Breast epithelium (tissue), 4 donors: ENCODE results near the gene COL18A1. TPM values are rescaled to one million over a fixed set of nuclear protein-coding genes. Genes with fewer than 3 reads are reported as not detected.

Experiments
- DNase-seq, 2 donors: peaks; one replicate each; pipeline ENCODE4 v3.0.0-alpha.2; 2019; ENCODE audit warnings: low spot score in 2 of 2
- H3K27ac ChIP-seq, 2 donors: fragments of 200-600 bp; sonication (generic) in 1 of 2; one replicate each; pipeline ENCODE4 v1.5.1; 2016 to 2019; ENCODE audit warnings: mild to moderate bottlenecking in 1 of 2
- H3K27me3 ChIP-seq, 2 donors: fragments of 200-600 bp; sonication (generic) in 1 of 2; one replicate each; pipeline versions ENCODE4 v1.5.1 to v1.6.0; 2017 to 2019; ENCODE audit warnings: control low read depth in 1 of 2, mild to moderate bottlenecking in 1 of 2
- H3K36me3 ChIP-seq: fragments of 200-600 bp; one replicate; pipeline ENCODE4 v1.5.1; 2019
- H3K4me1 ChIP-seq, 2 donors: fragments of 200-600 bp; sonication (generic); one replicate each; pipeline ENCODE4 v1.5.1; 2016 to 2019; ENCODE audit warnings: control low read depth in 1 of 2
- H3K4me3 ChIP-seq, 3 donors: fragments of 200-600 bp; sonication (generic); 1 replicate in 2 of 3; 2 replicates in 1 of 3; pipeline ENCODE4 v1.5.1; 2016 to 2019; ENCODE audit warnings: mild to moderate bottlenecking in 3 of 3, moderate library complexity in 2 of 3
- H3K9me3 ChIP-seq, 2 donors: fragments of 200-600 bp; sonication (generic) in 1 of 2; one replicate each; pipeline ENCODE4 v1.5.1; 2016 to 2019; ENCODE audit warnings: control low read depth in 1 of 2
- CTCF ChIP-seq, 3 donors: fragments of 450-650 bp; IDR thresholded peaks; one replicate each; pipeline ENCODE4 v1.5.1; 2016 to 2017; ENCODE audit warnings: antibody characterized with exemption in 3 of 3, mild to moderate bottlenecking in 3 of 3, moderate library complexity in 3 of 3
- POLR2A ChIP-seq: fragments of 450-650 bp; IDR thresholded peaks from one replicate; pipeline ENCODE4 v1.6.1; 2016; ENCODE audit warnings: antibody characterized with exemption, mild to moderate bottlenecking, moderate library complexity
- POLR2AphosphoS5 ChIP-seq, 3 donors: sonication (generic); formaldehyde crosslinking; IDR thresholded peaks; one replicate each; pipeline ENCODE4 v1.6.1; 2017; ENCODE audit warnings: antibody characterized with exemption in 3 of 3
- intact Hi-C: fragments of 100-400 bp; cut with DNase I; formaldehyde crosslinking; loops from one replicate; pipeline ENCODE4 v1.15.1; 2023; ENCODE audit warnings: low total_unique reads
- total RNA-seq, 3 donors: library from RNA; depleted of rRNA; stranded (reverse); fragments of >200 nt; gene quantifications; one replicate each; pipeline ENCODE4 v1.1.0, GENCODE V29; 2016

The COL18A1 gene
- total RNA-seq, 3 donors from 2014 or later, result 48.3 to 62.9 (median 55.8) TPM

GRCh38 chr21:45393021-45393420 is 11.9 kb upstream of the COL18A1 start:
- no peak for DNase-seq
- Histone ChIP-seq H3K4me3 (no peak overlapping the region), H3K36me3 (no peaks in the 10 kb centered on the region), H3K9me3 (no peaks in the 10 kb centered on the region), H3K27ac (no peak overlapping the region), H3K4me1 (no peaks in the 10 kb centered on the region), H3K27me3 (no peaks in the 10 kb centered on the region)
- intact Hi-C loops, result no loop called here
- TF ChIP-seq CTCF (IDR thresholded peaks at IDR 0.05) (no peak), POLR2A (no peak), POLR2AphosphoS5 (IDR thresholded peaks at IDR 0.05) (no peak)

- TF ChIP-seq CTCF (IDR thresholded peaks at IDR 0.05) (no peak), POLR2A (no peak), POLR2AphosphoS5 (IDR thresholded peaks at IDR 0.05) (no peak)
- DNase-seq, result no peak
- no peak overlapping the region for H3K4me3 ChIP-seq
- H3K36me3 ChIP-seq, result no peaks in the 10 kb centered on the region
- intact Hi-C loops, result no loop called here
- no peak overlapping the region for H3K27ac ChIP-seq
- H3K4me1 ChIP-seq, result no peaks in the 10 kb centered on the region
- no peaks in the 10 kb centered on the region for H3K9me3 ChIP-seq
- H3K27me3 ChIP-seq, result no peaks in the 10 kb centered on the region
Observed at GRCh38 chr21:45393833-45394638, 10.9 kb upstream of the COL18A1 start.

- Histone ChIP-seq H3K4me3 (no peak overlapping the region), H3K36me3 (no peaks in the 10 kb centered on the region), H3K4me1 (no peaks in the 10 kb centered on the region), H3K9me3 (peaks cover 0 to 6% of the 10 kb centered on the region in 2 donors), H3K27ac (no peak overlapping the region), H3K27me3 (no peaks in the 10 kb centered on the region)
- intact Hi-C loops, result no loop called here
- TF ChIP-seq POLR2AphosphoS5 (IDR thresholded peaks at IDR 0.05) (no peak), CTCF (IDR thresholded peaks at IDR 0.05) (no peak), POLR2A (no peak)
- no peak for DNase-seq
Observed at GRCh38 chr21:45396620-45396995, 8.4 kb upstream of the COL18A1 start.

- intact Hi-C loops, result no loop called here
- Histone ChIP-seq H3K9me3 (peaks cover 0 to 6% of the 10 kb centered on the region in 2 donors), H3K4me1 (no peaks in the 10 kb centered on the region), H3K27me3 (no peaks in the 10 kb centered on the region), H3K4me3 (no peak overlapping the region), H3K36me3 (no peaks in the 10 kb centered on the region), H3K27ac (no peak overlapping the region)
- DNase-seq, result no peak
- TF ChIP-seq POLR2A (no peak), CTCF (IDR thresholded peaks at IDR 0.05) (no peak), POLR2AphosphoS5 (IDR thresholded peaks at IDR 0.05) (no peak)
Observed at GRCh38 chr21:45397381-45397780, 7.6 kb upstream of the COL18A1 start.

GRCh38 chr21:45401054-45401518 is 3.9 kb upstream of the COL18A1 start:
- H3K36me3 ChIP-seq, result no peaks in the 10 kb centered on the region
- intact Hi-C loops, result loop anchor here (5.0 kb wide), 1 partner anchor 41 kb away; no protein-coding TSS in a partner anchor

More at GRCh38 chr21:45401054-45401518, 3.9 kb upstream of the COL18A1 start:
- no peak for DNase-seq
- Histone ChIP-seq H3K27ac (no peak overlapping the region), H3K27me3 (no peaks in the 10 kb centered on the region), H3K4me1 (peaks cover 0 to 5% of the 10 kb centered on the region in 2 donors), H3K4me3 (no peak overlapping the region), H3K9me3 (peaks cover 0 to 6% of the 10 kb centered on the region in 2 donors)
- TF ChIP-seq POLR2A, result no peak
- no peak for TF ChIP-seq POLR2AphosphoS5 (IDR thresholded peaks at IDR 0.05)
- no peak for TF ChIP-seq CTCF (IDR thresholded peaks at IDR 0.05)
